Subcutaneous abdominal adipose tissue (tissue), 5 donors: ENCODE measurements around the gene HSPA12B.

Experiments used
- H3K27ac ChIP-seq: one replicate; pipeline ENCODE4 v1.7.0; 2013; ENCODE audit warnings: low read depth, mild to moderate bottlenecking, inconsistent platforms, low read length, moderate library complexity
- H3K27me3 ChIP-seq, 5 donors: one replicate each; pipeline ENCODE4 v1.7.0; 2013; ENCODE audit warnings: low read length in 5 of 5, inconsistent platforms in 1 of 5; ENCODE audit not compliant: control insufficient read depth in 5 of 5, insufficient read depth in 4 of 5
- H3K36me3 ChIP-seq, 5 donors: one replicate each; pipeline ENCODE4 v1.7.0; 2013; ENCODE audit warnings: low read length in 5 of 5; ENCODE audit not compliant: control insufficient read depth in 5 of 5, insufficient read depth in 5 of 5
- H3K4me1 ChIP-seq, 5 donors: one replicate each; pipeline ENCODE4 v1.7.0; 2013; ENCODE audit warnings: low read length in 5 of 5, mild to moderate bottlenecking in 3 of 5, moderate library complexity in 1 of 5; ENCODE audit not compliant: control insufficient read depth in 5 of 5, insufficient read depth in 5 of 5
- H3K4me3 ChIP-seq, 5 donors: one replicate each; pipeline ENCODE4 v1.7.0; 2013; ENCODE audit warnings: low read length in 5 of 5, low read depth in 1 of 5
- H3K9ac ChIP-seq, 5 donors: one replicate each; pipeline ENCODE4 v1.7.0; 2013; ENCODE audit warnings: low read length in 5 of 5, mild to moderate bottlenecking in 4 of 5, moderate library complexity in 3 of 5
- H3K9me3 ChIP-seq, 5 donors: one replicate each; pipeline ENCODE4 v1.7.0; 2013; ENCODE audit warnings: low read length in 5 of 5; ENCODE audit not compliant: control insufficient read depth in 5 of 5
- donor health status: healthy.
- donor health status: healthy.
- donor health status: healthy.
- donor health status: healthy.
- donor health status: healthy.

The HSPA12B gene

GRCh38 chr20:3775457-3776108 lies 43.1 kb downstream of the HSPA12B start:
- peaks cover 0 to 4% (median 0%) of the 10 kb centered on the region in 5 donors for H3K9me3 ChIP-seq
- H3K36me3 ChIP-seq = no peaks in the 10 kb centered on the region
- H3K4me3 ChIP-seq = no peak overlapping the region
- no peak overlapping the region for H3K9ac ChIP-seq
- no peaks in the 10 kb centered on the region for H3K27me3 ChIP-seq
- H3K27ac ChIP-seq = no peak overlapping the region
- peaks cover 0 to 17% (median 16%) of the 10 kb centered on the region in 5 donors for H3K4me1 ChIP-seq

DNA sequence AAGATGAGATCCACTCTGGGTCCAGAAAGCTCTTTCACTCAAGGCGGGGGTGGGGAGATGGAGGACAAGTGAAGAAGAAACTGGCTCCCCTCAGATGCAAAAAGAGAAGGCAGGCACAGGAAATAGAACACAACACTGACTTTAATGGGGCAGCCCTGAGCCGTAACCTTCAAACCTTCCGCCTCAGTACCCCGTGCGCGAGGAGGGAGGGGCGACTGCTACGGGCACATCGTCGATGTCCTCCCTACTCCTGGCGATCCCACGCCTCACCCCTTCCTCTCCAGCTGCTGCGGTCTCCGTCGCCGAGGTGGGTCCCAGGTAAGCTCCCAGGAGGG lies 44.9 kb downstream of the HSPA12B start:
- Histone ChIP-seq H3K9ac (peak overlapping the region in 3 of 5 donors; percentile 45 to 68 (median 63)), H3K36me3 (no peaks in the 10 kb centered on the region), H3K27me3 (no peaks in the 10 kb centered on the region), H3K4me3 (peak overlapping the region in 4 of 5 donors; percentile 59 to 72 (median 67)), H3K9me3 (peaks cover 0 to 4% (median 0%) of the 10 kb centered on the region in 5 donors), H3K27ac (no peak overlapping the region), H3K4me1 (peaks cover 0 to 27% (median 23%) of the 10 kb centered on the region in 5 donors)

- H3K27ac ChIP-seq = no peak overlapping the region
- peak overlapping the region in 4 of 5 donors; percentile 59 to 72 (median 67) for H3K4me3 ChIP-seq
- H3K27me3 ChIP-seq = no peaks in the 10 kb centered on the region
- peak overlapping the region in 4 of 5 donors; percentile 43 to 68 (median 54) for H3K9ac ChIP-seq
- peaks cover 0 to 27% (median 23%) of the 10 kb centered on the region in 5 donors for H3K4me1 ChIP-seq
- H3K9me3 ChIP-seq = peaks cover 0 to 4% (median 0%) of the 10 kb centered on the region in 5 donors
- H3K36me3 ChIP-seq = peaks cover 0 to 3% (median 0%) of the 10 kb centered on the region in 5 donors
These were observed 45.5 kb downstream of the HSPA12B start for GRCh38 chr20:3777716-3778629.

GRCh38 chr20:3778976-3779375 lies 46.5 kb downstream of the HSPA12B start:
- H3K27ac ChIP-seq = no peak overlapping the region
- H3K4me3 ChIP-seq = no peak overlapping the region
- peaks cover 0 to 8% (median 0%) of the 10 kb centered on the region in 5 donors for H3K36me3 ChIP-seq
- H3K4me1 ChIP-seq = peaks cover 0 to 36% (median 30%) of the 10 kb centered on the region in 5 donors
- H3K9ac ChIP-seq = no peak overlapping the region
- peaks cover 0 to 4% (median 0%) of the 10 kb centered on the region in 5 donors for H3K9me3 ChIP-seq
- H3K27me3 ChIP-seq = no peaks in the 10 kb centered on the region

- Histone ChIP-seq H3K4me1 (peaks cover 4 to 58% (median 52%) of the 10 kb centered on the region in 5 donors), H3K27me3 (no peaks in the 10 kb centered on the region), H3K9me3 (no peaks in the 10 kb centered on the region), H3K9ac (peak within 1 kb of the TSS in 1 of 5 donors; percentile 16), H3K36me3 (peaks cover 0 to 12% (median 6%) of the 10 kb centered on the region in 5 donors), H3K27ac (no peak within 1 kb of the TSS), H3K4me3 (peak within 1 kb of the TSS; percentile 41 to 58 (median 48))
These were observed 48.8 kb downstream of the HSPA12B start, which contains the start of gene SPEF1 for GRCh38 chr20:3781153-3781910. SPEF1 (minus strand) TSS chr20:3781448; CDS start chr20:3781287, 161 bp downstream.

DNA sequence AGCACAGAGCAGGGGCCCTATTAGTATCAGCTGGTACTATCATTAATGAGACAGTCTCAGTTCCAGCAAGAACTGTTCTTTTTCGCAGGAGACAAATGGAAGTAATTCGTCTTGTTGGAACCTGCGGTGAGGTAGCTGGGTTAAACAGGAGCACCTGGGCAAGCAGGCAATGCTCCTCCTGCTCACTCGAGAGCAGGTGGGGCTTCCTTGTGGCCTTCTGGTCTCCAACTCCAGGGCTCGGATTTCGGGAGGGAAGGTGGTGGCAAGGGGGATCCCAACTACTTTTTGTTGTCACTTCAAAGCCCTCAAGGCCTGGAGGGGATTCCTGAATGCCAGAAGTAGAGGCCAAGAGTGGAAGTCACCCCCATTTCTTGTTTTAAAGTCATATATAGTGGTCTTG lies 50.1 kb downstream of the HSPA12B start:
- Histone ChIP-seq H3K9ac (no peak overlapping the region), H3K4me3 (no peak overlapping the region), H3K27ac (no peak overlapping the region), H3K9me3 (no peaks in the 10 kb centered on the region), H3K36me3 (peaks cover 0 to 12% (median 6%) of the 10 kb centered on the region in 5 donors), H3K4me1 (peaks cover 4 to 57% (median 51%) of the 10 kb centered on the region in 5 donors), H3K27me3 (no peaks in the 10 kb centered on the region)

GRCh38 chr20:3783068-3783489 lies 50.6 kb downstream of the HSPA12B start:
- Histone ChIP-seq H3K4me3 (no peak overlapping the region), H3K9me3 (no peaks in the 10 kb centered on the region), H3K27ac (no peak overlapping the region), H3K27me3 (no peaks in the 10 kb centered on the region), H3K9ac (peak overlapping the region in 1 of 5 donors; percentile 23), H3K4me1 (peaks cover 4 to 53% (median 46%) of the 10 kb centered on the region in 5 donors), H3K36me3 (peaks cover 0 to 12% (median 6%) of the 10 kb centered on the region in 5 donors)

GRCh38 chr20:3783511-3784195 lies 51.2 kb downstream of the HSPA12B start:
- no peak overlapping the region for H3K4me3 ChIP-seq
- H3K4me1 ChIP-seq = peaks cover 4 to 47% (median 41%) of the 10 kb centered on the region in 5 donors
- H3K9me3 ChIP-seq = no peaks in the 10 kb centered on the region
- H3K36me3 ChIP-seq = peaks cover 0 to 12% (median 6%) of the 10 kb centered on the region in 5 donors
- H3K27me3 ChIP-seq = no peaks in the 10 kb centered on the region
- no peak overlapping the region for H3K27ac ChIP-seq
- peak overlapping the region in 2 of 5 donors; percentile 7 to 23 for H3K9ac ChIP-seq

DNA sequence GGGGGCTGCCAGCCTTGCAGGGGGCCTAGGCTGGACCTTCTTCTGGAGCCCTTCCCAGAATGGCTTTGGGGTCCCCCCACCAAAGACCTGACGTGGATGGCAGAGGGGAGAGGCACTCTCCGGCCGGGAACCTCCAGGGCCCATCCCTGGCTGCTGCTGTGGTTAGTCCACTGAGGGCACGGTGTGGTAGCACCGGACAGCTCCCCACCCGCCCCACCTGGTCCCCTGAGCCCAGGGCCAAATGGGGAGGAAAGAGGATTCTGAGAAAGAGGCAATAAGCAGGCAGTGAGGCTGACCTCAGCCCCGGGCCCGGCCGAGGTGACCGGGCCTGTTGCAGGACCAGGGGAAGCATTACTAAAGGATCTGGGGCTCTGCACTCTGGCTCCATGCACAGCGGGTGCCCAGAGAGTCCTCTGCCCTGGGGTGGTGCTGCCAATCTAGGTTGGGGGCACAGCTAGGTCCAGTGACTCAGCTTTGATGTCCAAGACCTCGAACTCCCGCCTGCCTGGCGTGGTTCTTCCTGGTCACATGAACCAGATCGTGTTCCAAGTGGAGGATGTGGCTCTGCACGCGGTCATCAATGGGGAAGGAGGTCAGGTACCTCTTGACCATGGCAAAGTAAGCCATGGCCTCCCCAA lies 51.9 kb downstream of the HSPA12B start:
- Histone ChIP-seq H3K9me3 (no peaks in the 10 kb centered on the region), H3K36me3 (peaks cover 0 to 12% (median 6%) of the 10 kb centered on the region in 5 donors), H3K4me1 (peaks cover 4 to 46% (median 41%) of the 10 kb centered on the region in 5 donors), H3K27ac (no peak overlapping the region), H3K4me3 (peak overlapping the region; percentile 8 to 89 (median 81)), H3K9ac (peak overlapping the region in 2 of 5 donors; percentile 64 to 75), H3K27me3 (no peaks in the 10 kb centered on the region)
